Hematopoietic multipotent progenitor cell treated with erythropoietin and hydrocortisone succinate and interleukin-3 and kit ligand, for 8 days (in vitro differentiated cells): Measurements from ENCODE around the gene SLC17A6.
A peak's percentile ranks its signal among the peaks of the same experiment; 100 is the strongest.

ENCODE experiments used
- DNase-seq: peaks from one replicate; pipeline ENCODE4 v3.0.0-alpha.2; 2015

SLC17A6 gene

DNA sequence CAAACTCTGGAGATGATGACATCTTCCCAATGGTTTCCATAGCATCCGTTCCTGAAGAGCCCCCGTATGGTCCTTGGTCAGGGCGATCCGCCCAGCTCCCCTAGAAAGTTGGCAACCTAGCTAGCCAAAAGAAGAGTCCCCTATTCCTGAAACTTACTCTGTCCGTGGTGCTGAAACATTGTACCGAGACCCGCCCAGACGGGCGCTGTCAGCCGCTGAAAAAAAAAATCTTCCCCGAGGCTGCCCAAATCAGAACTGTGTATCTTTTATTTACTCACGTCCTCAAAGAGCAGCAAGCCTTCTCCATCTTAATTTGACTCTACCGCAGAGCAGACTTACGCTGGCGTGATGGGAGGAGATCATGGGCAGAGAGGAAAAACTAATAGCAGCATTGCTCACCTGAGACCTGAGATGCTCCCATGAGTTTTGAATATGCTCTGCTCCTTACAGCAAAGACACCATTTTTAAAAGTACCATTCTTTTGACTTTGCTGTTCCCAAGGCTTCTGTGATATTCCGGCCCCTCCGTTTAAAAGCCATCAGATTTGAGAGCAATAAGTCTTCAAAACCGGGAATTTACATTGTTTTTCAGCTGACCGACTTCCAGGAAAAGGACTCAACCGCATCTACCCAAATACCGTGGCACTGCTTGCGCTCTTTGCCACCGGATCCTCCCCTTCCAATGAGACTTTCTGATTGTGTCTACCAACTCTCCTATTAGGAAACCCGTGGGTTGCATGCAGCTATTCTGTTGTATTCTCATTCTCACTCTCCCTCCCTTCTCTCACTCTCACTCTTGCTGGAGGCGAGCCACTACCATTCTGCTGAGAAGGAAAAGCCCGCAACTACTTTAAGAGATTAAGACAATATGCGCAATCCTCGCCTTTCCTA lies at the start of gene SLC17A6:
Gene SLC17A6, plus strand, starts transcription at position 786 of the 890 bp plus-strand sequence. CDS start 153 bp downstream, outside the sequence.
- DNase-seq: peak; percentile 37

GRCh38 chr11:22302368-22302767 lies 35.8 kb upstream of the SLC17A6 start:
- no peak for DNase-seq

DNA sequence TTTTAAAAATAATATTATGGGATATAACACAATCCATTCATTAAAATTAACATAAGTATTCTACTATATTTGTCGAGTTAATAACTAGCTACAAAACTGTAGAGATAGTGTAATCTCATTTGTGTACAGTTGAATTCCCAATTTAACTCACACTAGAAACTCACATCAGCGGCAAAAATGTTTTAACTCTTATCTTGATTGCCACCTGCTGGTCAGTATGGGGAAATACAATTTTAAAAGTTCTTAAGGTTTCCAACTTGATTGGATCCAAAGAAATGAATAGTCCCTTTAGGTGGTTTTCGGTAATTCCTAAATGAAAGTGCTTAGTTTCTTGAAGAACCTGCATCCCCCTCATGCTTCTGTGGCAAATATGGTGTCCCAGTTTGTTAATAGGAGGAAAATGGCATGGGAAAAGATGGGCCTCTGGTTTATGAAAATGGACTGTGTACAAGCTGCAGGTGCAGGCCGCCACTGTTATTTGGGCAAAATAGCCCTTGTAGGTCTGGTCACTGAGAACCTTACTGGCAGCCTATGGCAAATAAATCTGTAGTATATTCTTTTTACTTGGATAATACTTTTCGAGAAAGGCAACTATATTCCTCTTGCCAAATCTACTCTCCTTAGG lies 33.7 kb upstream of the SLC17A6 start:
- DNase-seq: peak; percentile 48

DNA sequence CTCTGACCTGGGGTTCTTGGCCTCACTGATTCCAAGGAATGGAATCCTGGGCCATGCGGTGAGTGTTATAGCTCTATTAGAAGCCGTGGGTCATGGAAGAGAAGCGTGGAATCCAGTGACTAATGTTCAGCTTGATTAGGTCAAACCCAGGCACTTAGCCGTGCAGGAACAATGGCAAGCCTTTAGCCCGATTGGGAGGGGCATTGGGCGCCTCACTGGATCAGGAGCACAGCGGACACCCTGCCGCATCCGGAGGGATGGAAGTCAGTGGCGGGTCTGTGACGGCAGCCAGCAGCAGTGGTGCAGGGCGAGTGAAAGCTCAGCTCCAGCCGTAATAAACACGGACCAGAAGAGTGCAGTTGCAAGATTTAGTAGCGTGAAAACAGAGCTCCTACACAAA lies 20.5 kb upstream of the SLC17A6 start:
- no peak for DNase-seq

GRCh38 chr11:22331771-22332170 lies 6.4 kb upstream of the SLC17A6 start:
- DNase-seq: no peak

GRCh38 chr11:22336587-22336986 lies 1.6 kb upstream of the SLC17A6 start:
- no peak for DNase-seq

DNA sequence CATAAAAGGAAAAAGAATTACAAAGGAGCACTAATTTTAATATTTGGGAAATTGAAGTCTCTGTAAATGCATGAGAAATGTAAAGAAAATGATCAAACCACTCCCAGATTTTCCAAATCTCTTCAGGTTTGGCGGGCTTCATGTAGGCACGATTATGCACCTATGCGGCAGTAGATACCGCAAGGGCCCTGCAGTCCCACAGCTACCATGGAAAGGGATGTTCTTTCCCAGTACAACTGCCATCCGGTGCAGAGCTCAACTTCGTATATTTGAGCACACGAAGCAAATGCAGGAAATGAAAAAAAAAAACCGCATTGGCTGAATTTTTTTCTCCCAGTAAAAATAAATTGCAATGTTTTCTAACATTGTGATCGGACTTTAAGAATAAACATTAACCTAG lies 1.4 kb downstream of the SLC17A6 start:
- no peak for DNase-seq

DNA sequence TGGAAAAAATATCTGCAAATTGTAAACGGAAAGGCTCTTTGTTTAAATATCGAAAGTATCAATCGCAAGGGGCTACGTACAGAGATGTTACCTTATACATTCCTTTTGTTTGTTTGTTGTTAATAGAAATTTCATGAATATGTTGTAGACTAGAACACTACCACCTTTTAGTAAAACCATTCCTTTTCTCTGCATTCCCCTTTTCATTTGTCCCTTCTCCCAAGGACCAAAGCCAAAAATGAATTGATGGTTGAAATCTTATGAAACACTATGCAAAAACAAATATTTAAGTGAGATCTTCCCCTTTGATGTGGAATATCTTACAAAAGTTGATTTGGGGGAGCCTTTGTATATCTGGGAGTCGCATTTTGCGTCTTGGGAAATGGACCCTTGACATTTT lies 2.1 kb downstream of the SLC17A6 start:
- DNase-seq: no peak

DNA sequence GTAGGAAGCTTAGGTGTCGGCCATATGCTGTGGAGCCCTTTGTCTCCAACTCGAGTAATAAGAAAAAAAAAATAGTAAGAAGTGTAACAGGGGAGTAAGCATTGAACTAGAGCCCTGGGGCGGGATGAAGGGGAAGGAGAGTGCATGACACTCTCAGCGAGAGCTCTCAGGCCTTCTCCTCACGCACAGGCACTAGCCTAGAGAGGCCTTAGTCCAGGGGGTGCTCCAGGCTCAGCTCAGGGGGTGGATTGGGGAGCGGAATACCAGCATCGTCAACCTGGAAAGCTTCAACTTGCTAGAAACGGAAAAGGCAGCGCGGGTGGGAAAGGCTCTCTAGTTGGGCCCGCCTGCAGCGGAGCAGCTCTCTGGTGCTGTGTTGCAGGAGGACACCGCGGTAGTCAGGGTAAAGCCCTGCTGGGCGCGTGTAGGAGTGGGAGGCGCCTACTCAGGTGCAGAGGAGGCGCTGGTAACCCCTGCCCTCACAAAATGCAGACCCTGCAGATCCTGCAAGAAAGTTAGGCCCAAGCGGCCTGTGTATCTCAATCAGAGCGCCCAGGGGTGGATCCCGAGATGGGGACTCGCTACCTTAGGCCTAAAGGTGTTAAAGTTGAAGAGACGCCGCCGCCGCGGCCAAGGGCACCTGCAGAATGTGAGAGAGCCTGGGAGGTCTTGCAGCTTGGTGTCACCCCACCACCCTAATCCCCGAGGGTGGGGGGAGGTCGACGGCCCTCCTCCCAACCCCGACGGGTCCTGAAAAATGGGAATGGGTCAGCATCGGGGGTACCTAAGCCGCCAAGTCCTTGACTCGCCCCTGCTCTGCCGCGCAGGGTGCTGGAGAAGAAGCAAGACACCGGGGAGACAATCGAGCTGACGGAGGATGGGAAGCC lies 2.8 kb downstream of the SLC17A6 start:
- DNase-seq: no peak

DNA sequence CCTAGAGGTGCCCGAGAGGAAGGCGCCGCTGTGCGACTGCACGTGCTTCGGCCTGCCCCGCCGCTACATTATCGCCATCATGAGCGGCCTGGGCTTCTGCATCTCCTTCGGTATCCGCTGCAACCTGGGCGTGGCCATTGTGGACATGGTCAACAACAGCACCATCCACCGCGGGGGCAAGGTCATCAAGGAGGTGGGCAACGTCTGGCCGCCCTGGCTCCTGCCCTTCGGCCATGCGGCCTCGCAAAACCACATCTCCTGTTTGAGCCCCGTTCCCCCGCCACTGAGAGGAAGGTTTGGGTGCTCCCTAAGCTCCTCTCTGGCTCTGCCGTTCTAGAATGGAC lies 3.4 kb downstream of the SLC17A6 start:
- DNase-seq: no peak

- no peak for DNase-seq
Measured at GRCh38 chr11:22342211-22343031, 4.2 kb downstream of the SLC17A6 start.

DNA sequence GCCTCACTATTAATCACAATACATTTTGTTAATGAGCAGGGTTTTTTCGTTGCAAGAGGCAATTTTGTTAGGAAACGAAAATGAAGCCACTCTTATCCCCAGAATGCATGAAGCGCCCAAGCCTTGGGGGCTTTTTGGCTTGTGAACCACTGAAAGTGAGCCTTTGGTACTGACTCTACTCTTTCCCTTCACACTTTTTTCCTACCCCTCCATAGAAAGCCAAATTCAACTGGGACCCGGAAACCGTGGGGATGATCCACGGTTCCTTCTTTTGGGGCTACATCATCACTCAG lies 4.8 kb downstream of the SLC17A6 start:
- no peak for DNase-seq

GRCh38 chr11:22343371-22344032 lies 5.3 kb downstream of the SLC17A6 start:
- DNase-seq: no peak

DNA sequence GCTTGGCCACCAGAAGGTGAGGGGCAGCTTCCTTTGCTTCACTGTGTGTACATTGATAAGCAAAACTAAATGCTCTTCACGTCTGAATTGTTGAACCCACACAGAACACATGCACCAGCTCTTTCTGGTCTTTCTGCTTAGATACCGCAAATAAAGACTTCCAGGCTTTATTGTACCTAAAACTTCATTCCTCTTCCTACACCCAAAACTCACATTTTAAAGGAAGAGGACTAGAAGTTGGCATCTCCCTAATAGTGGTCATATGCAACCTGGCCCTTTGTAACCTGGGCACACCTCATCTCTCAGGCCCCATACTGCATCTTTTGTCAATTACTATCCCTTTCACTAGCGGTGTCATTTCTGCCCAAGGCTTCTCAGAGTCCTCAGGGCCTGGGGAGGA lies 5.9 kb downstream of the SLC17A6 start:
- DNase-seq: no peak

DNA sequence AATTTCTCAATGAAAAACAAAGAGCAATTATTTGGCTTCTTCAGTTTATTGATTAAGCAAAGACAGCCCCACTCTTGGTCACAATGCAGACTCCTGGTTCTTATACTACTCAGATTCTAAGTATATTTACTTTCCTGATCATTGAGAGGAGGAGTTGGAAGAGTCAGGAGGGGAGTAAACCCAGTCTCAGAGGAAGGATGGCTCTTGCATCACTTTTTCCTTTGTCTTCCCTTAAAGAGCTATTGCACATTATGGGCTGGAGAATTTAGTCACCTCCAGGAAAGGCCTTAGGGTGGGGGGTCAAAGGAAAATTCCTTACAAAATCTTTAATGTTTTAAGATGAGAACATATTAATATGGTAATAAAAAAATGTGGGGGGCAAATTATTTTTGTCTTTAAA lies 8.1 kb downstream of the SLC17A6 start:
- no peak for DNase-seq

- DNase-seq: no peak
Measured at GRCh38 chr11:22347857-22348487, 9.8 kb downstream of the SLC17A6 start.

DNA sequence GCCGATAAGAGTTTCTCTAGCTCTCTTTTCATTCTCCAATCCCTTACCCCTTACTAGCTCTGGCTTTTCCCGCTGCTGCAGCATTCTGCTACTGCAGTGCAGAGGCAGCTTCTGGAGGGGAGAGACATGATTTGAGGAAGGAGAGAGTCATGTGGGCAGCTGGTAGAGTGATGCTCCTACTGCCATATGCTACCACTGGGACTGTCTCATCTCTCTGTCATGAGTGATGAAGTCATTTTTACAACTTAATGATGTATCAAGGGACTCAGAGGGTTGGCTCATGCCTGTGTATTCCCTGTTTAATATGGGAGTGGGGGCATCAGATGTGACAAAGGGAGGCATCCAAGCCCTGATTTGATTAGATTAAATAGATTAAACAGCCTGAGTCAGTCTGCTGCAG lies 11.3 kb downstream of the SLC17A6 start:
- DNase-seq: no peak

GRCh38 chr11:22359295-22359694 lies 21.1 kb downstream of the SLC17A6 start:
- DNase-seq: no peak

GRCh38 chr11:22371160-22371559 lies 33.0 kb downstream of the SLC17A6 start:
- DNase-seq: no peak

GRCh38 chr11:22387126-22387525 lies 48.9 kb downstream of the SLC17A6 start:
- DNase-seq: no peak

- no peak for DNase-seq
Measured at GRCh38 chr11:22389526-22390282, 51.5 kb downstream of the SLC17A6 start.
